ENCODE measurements around the gene CPNE4.
"Not testable (repeated sequence)": the region's sequence is repeated elsewhere in the genome, so short reads cannot be mapped to it uniquely, and the experiment has no call there.

CPNE4 gene

DNA sequence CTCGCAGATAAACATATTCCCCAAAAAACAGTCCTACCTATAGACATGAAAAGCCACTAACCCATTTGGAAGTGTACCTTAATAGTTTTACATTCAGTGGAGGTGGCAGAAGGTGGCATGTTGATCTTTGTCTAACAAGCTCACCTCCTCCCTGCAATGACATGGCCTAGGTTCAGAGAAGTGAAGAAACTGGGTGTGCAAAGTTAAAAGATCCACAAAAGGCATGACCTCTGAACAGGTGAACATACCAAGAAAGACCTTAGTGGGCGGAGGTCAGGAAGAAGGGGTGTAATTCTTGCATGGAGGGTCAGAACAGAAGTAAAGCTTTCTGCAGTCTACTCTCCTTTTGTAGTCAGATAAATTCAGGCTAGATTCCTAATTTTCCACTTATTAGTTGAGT lies 532.9 kb downstream of the CPNE4 start:
- H3K27me3 ChIP-seq (ENCODE audit: insufficient read depth, poor library complexity, severe bottlenecking) = no peaks in the 10 kb centered on the region
- H3K4me1 ChIP-seq (ENCODE audit: insufficient read depth, poor library complexity, severe bottlenecking) = peaks cover 6% of the 10 kb centered on the region
- ATAC-seq (ENCODE audit: low read depth) (no peak), DNase-seq (ENCODE audit: low spot score) (no peak)
- peaks cover 42% of the 10 kb centered on the region for H3K36me3 ChIP-seq (ENCODE audit: low read depth)
- no peaks in the 10 kb centered on the region for H3K9me3 ChIP-seq (ENCODE audit: severe bottlenecking)
- peak overlapping the region; percentile 87 for H3K4me3 ChIP-seq (ENCODE audit: severe bottlenecking)
- peak overlapping the region; percentile 36 for H3K27ac ChIP-seq (ENCODE audit: poor library complexity, severe bottlenecking)
- TF ChIP-seq, protein P1, sequence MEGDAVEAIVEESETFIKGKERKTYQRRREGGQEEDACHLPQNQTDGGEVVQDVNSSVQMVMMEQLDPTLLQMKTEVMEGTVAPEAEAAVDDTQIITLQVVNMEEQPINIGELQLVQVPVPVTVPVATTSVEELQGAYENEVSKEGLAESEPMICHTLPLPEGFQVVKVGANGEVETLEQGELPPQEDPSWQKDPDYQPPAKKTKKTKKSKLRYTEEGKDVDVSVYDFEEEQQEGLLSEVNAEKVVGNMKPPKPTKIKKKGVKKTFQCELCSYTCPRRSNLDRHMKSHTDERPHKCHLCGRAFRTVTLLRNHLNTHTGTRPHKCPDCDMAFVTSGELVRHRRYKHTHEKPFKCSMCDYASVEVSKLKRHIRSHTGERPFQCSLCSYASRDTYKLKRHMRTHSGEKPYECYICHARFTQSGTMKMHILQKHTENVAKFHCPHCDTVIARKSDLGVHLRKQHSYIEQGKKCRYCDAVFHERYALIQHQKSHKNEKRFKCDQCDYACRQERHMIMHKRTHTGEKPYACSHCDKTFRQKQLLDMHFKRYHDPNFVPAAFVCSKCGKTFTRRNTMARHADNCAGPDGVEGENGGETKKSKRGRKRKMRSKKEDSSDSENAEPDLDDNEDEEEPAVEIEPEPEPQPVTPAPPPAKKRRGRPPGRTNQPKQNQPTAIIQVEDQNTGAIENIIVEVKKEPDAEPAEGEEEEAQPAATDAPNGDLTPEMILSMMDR (IDR thresholded peaks at IDR 0.05; ENCODE audit: poor library complexity, severe bottlenecking) = no peak

DNA sequence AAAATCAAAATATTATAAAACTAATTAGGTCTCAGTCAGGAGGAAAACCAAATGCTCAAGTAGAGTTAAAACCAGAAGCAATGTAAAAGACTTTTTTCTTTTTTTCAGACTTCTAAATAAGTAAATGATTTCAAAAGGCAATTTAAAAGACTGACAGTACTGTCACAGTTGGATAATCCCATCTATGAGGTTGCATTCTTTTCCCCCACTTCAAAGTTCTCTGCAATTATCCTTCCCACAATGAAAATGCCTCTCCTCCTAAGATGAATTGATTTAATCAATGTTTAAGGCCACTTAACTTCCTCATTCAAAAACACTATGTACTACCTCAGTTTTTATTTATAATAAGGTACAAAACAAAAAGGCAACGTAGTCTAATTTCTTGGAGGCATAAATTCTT lies 540.1 kb downstream of the CPNE4 start:
- ATAC-seq (ENCODE audit: low read depth) = no peak
- Histone ChIP-seq H3K4me3 (ENCODE audit: severe bottlenecking) (no peak overlapping the region), H3K27ac (ENCODE audit: poor library complexity, severe bottlenecking) (no peak overlapping the region), H3K4me1 (ENCODE audit: insufficient read depth, poor library complexity, severe bottlenecking) (no peaks in the 10 kb centered on the region), H3K9me3 (ENCODE audit: severe bottlenecking) (no peaks in the 10 kb centered on the region), H3K27me3 (ENCODE audit: insufficient read depth, poor library complexity, severe bottlenecking) (no peaks in the 10 kb centered on the region), H3K36me3 (ENCODE audit: low read depth) (peaks cover 91% of the 10 kb centered on the region)
- TF ChIP-seq, protein P1 (IDR thresholded peaks at IDR 0.05; ENCODE audit: poor library complexity, severe bottlenecking) = no peak
- DNase-seq (ENCODE audit: low spot score) = no peak

DNA sequence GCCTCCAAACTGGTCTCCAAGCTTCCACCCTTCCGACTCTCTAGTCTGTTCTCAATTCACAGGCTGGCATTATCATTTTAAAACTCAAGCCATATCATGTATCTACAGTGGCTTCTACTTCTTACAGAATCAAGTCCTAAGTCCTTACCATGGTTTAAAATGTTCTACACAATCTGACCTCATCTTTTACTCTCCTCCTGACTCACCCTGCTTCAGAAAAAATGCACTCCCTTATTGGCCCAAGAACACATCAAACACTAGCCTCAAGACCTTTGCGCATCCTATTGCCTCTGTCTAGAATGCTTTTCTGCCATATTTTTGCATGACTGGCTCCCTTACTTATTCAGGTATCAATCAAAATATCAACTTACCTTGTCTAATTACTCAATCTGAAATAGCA lies 543.0 kb downstream of the CPNE4 start:
- TF ChIP-seq, protein P1 (IDR thresholded peaks at IDR 0.05; ENCODE audit: poor library complexity, severe bottlenecking) = no peak
- no peaks in the 10 kb centered on the region for H3K9me3 ChIP-seq (ENCODE audit: severe bottlenecking)
- H3K27me3 ChIP-seq (ENCODE audit: insufficient read depth, poor library complexity, severe bottlenecking) = no peaks in the 10 kb centered on the region
- H3K36me3 ChIP-seq (ENCODE audit: low read depth) = peaks cover 95% of the 10 kb centered on the region
- H3K4me3 ChIP-seq (ENCODE audit: severe bottlenecking) = no peak overlapping the region
- DNase-seq (ENCODE audit: low spot score) = no peak
- no peak for ATAC-seq (ENCODE audit: low read depth)
- H3K4me1 ChIP-seq (ENCODE audit: insufficient read depth, poor library complexity, severe bottlenecking) = no peaks in the 10 kb centered on the region
- no peak overlapping the region for H3K27ac ChIP-seq (ENCODE audit: poor library complexity, severe bottlenecking)

DNA sequence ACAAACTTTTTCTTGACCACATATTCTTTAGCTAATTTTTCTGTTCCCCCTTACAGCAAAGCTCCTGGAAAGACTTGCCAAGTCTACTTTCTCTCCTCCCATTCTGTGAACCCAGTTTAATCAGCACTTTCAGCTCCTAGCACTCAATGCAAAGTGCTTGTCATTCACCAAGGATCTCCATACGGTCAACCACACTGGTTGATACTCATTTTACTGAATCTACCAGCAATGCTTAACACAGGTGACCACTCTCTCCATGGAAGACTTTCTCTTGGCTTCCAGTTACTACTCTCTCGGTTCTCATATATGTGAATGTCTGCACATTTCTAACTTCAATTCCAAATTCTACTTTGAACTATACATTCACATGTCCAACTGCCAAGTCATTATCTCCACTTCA lies 543.7 kb downstream of the CPNE4 start:
- H3K4me1 ChIP-seq (ENCODE audit: insufficient read depth, poor library complexity, severe bottlenecking) = no peaks in the 10 kb centered on the region
- no peaks in the 10 kb centered on the region for H3K27me3 ChIP-seq (ENCODE audit: insufficient read depth, poor library complexity, severe bottlenecking)
- no peaks in the 10 kb centered on the region for H3K9me3 ChIP-seq (ENCODE audit: severe bottlenecking)
- H3K27ac ChIP-seq (ENCODE audit: poor library complexity, severe bottlenecking) = no peak overlapping the region
- H3K36me3 ChIP-seq (ENCODE audit: low read depth) = peaks cover 92% of the 10 kb centered on the region
- ATAC-seq (ENCODE audit: low read depth) (no peak), DNase-seq (ENCODE audit: low spot score) (no peak)
- TF ChIP-seq, protein P1 (IDR thresholded peaks at IDR 0.05; ENCODE audit: poor library complexity, severe bottlenecking) = no peak
- H3K4me3 ChIP-seq (ENCODE audit: severe bottlenecking) = no peak overlapping the region

DNA sequence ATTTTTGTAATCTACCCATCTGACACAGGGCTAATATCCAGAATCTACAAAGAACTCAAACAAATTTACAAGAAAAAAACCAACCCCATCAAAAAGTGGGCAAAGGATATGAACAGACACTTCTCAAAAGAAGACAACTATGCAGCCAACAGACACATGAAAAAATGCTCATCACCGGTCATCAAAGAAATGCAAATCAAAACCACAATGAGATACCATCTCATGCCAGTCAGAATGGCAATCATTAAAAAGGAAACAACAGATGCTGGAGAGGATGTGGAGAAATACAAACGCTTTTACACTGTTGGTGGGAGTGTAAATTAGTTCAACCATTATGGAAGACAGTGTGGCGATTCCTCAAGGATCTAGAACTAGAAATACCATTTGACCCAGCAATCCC lies 548.3 kb downstream of the CPNE4 start:
- H3K36me3 ChIP-seq (ENCODE audit: low read depth) = peaks cover 88% of the 10 kb centered on the region
- ATAC-seq (ENCODE audit: low read depth) = not testable (repeated sequence)

More for the DNA sequence above, 548.3 kb downstream of the CPNE4 start:
- not testable (repeated sequence) for H3K27ac ChIP-seq (ENCODE audit: poor library complexity, severe bottlenecking); H3K4me1 ChIP-seq (ENCODE audit: insufficient read depth, poor library complexity, severe bottlenecking); H3K27me3 ChIP-seq (ENCODE audit: insufficient read depth, poor library complexity, severe bottlenecking); H3K4me3 ChIP-seq (ENCODE audit: severe bottlenecking); H3K9me3 ChIP-seq (ENCODE audit: severe bottlenecking); DNase-seq (ENCODE audit: low spot score)
